HG03196 (cell line): Measurements from ENCODE around the gene ATAD3A.
A peak's percentile ranks its signal among the peaks of the same experiment; 100 is the strongest.
"Not testable (repeated sequence)": the region's sequence is repeated elsewhere in the genome, so short reads cannot be mapped to it uniquely, and the experiment has no call there.

Experiments used
- ATAC-seq: cut with Tn5 transposase; IDR thresholded peaks from one replicate; pipeline ENCODE4 v1.9.1; 2021; ENCODE audit not compliant: unreplicated experiment

Gene ATAD3A

DNA sequence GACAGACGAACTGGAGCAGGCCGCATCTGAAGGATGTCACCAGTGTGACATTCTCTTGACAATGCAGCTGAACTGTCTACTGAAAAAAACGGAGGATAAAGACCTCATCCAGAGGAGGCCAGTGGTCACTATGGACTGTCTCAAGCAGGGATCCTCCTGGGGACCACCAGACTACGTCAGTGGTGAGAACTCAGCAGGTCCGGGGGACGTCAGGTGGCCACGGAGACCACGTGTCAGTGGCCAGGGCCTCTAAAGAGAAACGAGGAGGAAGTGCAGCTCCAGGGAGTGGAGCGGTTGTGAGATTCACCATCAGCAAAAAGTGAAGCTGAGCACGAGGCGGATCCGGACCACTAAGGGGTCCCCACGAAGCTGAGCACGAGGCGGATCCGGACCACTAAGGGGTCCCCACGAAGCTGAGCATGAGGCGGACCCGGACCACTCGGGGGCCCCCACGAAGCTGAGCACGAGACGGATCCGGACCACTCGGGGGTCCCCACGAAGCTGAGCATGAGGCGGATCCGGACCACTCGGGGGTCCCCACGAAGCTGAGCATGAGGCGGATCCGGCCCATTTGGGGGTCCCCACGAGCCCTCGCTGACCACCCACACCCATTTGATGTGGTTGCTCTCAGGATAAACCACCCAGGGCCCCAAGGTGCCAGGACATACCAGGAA is 42.0 kb downstream of the ATAD3A start:
- no peak for ATAC-seq

DNA sequence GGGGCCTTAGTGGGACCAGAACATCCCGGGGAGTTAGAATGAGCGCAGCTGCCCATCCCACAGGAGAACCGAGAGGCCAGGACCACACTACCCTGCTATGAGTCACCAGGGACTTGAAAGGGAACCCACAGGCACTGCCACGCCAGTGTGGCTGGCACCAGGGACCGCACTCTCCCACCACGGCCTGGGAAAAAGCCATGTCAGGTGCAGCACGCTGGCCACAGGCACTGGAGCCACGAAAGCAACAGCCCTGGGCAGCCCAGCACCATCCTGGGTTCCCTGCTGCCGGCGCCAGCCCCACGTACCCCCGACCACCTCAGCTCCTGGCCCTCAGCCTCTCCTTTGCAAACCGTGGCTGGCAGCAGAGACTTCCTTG is 42.6 kb downstream of the ATAD3A start:
- ATAC-seq: no peak

DNA sequence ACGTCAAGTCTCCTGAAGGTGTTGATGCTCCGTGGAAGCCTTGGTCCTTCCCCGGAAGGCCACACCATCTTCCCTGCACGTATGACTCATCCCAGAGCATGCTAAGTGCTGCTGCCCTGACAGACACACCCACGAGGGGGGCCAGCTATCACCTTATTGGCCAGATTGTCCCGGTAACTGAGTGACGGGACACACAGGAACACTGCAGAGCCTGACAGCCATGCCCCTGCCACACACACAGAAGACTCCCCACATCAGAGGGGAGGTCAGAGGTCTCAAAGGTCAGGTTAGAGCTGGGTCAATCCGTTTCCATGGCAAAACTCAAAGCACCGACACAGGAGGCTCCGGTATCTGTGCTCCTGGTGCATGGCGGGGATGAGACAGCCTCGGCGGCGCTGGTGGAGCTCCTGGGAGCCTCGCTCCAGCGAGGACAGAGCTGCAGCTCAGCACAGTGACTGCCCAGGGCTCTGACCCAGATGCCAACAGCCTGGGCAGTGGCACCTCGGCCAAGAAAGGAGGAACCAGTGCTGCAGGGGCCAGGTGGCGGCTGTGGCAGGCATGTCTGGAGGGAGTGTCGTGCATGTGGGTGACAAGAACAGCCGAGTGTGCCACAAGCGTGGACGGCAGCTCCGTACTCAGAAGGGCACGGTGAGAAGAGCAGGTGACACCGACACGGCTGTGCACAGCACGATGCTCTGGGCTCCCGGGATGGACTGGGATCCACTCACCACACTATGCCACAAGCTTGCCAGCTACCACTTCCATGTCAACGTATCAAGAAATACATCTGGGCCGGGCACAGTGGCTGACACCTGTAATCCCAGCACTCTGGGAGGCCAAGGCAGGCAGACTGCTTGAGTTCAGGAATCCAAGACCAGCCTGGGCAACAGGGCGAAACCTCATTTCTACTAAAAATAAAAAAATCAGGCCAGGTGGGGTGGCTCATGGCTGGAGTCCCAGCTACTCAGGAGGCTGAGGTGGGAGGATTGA is 43.3 kb downstream of the ATAD3A start:
- no peak for ATAC-seq

DNA sequence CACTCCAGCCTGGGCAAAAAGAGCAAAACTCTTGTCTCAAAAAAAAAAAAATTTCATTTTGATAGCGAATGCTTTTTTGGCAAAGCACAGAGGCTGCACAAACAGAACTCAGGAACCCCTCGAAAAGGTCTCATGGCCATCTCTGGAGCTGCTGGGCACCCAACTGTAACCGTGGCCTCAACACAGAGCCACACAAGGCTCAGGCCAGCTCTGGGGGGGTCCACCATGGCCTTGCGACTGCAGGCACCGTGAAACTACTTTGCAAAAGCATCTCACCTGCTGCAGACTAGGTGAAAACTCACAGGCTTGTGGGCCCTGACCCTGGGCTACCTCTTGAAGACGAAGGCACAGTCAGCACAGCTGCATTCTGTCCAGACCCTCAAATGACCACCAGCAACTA is 44.5 kb downstream of the ATAD3A start:
- no peak for ATAC-seq

DNA sequence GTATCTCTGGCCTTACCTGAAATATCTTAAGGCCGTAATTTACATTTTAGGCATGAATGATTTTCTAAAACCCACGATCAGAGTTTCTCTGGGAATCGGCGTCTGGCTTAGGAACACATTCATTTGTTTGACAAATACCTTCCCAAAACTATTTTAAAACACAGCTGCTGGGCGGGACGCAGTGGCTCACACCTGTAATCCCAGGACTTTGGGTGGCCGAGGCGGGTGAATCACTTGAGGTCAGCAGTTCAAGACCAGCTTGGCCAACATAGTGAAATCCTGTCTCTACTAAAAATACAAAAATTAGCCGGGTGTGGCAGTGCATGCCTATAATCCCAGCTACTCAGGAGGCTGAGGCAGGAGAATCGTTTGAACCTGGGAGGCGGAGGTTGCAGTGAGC is 45.0 kb downstream of the ATAD3A start:
- not testable (repeated sequence) for ATAC-seq

DNA sequence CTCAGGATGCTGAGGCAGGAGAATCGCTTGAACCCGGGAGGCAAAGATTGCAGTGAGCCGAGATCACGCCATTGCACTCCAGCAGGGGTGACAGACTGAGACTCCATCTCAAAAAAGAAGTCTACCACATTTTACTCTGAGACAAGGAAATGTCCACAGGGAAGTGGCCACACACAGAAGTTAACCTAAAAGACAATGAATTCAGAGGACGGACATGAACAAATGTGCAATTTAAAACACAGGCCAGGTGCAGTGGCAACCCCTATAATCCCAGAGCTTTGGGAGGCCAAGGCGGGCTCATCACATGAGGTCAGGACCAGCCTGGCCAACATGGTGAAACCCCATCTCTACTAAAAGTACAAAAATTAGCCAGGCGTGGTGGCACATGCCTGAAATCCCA is 45.7 kb downstream of the ATAD3A start:
- ATAC-seq: not testable (repeated sequence)

DNA sequence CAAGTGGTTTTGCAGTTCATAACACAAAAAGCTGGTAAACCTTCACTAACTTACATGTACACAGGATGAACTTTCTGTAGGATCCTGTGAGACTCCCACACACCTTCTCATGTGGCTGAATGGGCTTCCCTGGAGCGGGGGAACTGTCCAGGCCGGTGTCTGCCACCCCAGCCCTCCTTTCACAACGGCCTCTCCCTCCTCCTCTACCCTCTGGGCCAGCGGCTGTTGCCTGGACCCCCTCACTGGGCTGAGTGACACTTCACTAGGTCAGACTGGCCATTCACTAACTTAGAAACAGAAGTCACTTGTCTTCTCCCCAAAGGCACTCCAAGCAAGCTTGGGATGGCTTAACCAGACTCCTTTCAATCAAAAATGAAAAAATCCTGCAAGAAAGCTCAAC is 46.6 kb downstream of the ATAD3A start:
- no peak for ATAC-seq

DNA sequence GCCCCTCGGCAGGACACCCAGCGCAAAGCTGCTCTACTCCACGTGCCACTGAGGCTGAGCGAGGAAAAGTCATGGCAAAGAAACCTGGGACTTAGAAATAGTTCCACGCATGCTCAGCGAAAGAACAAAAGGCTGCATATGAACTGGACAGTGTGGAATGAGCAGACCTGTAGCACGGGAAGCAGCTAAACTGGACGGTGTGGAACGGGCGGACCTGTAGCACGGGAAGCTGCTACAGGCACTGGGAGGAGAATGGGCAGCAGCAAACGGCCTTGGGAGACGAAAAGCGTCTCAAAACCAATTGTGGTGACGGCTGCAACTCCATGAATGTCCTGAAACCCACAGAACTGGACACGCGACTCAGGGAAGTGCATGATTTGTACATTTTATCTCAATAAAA is 47.1 kb downstream of the ATAD3A start:
- ATAC-seq: no peak

DNA sequence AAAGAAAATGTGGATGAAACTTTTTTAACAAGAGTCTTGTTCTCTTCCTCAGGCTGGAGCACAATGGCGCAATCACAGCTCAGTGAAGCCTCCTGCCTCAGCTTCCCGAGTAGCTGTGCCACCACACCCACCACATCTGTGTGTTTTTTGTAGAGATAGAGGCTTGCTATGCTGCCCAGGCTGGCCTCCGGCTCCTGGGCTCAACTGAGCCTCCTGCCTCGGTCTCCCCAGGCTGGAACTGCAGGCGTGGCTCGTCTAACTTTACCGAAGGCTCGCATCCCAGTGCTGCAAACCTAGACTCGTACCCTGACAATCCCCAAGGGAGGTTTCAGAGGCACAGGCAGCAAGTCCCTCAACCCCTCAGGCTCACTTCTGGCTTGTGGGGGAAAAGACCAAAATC is 48.2 kb downstream of the ATAD3A start:
- no peak for ATAC-seq

DNA sequence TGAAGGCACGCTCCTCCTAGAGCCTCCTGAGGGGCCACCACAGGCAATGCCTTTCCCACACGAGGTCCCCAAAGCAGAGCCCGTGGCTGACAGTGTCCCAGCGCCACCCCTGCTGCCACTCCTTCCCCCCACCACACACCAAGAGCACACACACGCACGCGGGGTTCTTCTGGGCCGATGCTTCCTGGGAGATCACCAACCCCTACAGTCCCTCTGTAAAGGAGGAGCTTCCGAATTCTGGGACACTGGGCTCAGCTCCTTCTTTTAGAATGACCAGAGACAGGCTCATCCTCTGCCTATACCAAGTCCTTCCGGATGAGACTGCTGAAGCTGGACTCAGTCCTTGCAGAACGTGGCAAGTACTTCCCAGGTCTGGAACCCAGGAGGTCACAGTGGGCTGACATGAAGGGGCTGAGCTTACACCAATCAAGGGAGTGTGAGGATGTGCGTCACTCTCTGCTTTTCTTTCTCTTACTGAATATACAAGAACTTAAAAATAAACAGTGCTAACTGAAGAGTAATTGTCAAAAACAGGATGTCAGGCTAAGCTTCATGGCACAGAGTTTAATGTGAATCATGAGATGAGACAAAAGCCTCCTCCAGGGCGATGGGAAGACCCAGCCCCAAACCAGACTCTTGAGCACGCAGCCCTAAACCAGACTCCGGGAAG is 50.0 kb downstream of the ATAD3A start:
- ATAC-seq: no peak

DNA sequence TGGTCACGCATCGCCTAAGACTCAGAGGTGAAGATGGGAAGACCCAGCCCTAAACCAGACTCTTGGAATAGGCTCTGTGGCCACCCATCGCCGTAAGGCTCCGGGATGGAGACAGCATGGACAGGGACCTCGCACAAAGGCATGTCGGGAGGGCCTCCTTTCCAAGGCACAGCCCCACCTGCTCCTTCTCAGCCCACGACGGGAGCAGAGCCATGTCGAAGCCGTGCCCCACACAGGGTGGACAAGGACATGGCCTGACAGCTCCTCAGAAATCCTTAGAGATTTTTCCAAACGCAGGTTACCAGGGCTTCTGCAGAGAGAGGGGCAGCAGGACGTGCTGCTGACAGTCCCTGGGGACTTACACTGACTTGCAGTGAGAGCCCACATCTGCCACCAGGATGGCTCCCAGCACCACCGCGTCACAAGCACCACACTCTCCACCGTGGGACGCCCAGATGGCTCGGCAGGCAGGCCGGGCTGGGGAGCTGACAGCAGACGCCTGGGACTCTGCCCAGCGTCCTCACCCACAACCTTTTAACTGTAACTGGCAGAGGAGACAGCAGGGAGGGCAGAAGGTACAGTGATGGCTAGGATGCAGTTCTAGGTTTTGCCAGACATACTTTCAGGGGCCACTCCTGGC is 50.7 kb downstream of the ATAD3A start:
- ATAC-seq: no peak

DNA sequence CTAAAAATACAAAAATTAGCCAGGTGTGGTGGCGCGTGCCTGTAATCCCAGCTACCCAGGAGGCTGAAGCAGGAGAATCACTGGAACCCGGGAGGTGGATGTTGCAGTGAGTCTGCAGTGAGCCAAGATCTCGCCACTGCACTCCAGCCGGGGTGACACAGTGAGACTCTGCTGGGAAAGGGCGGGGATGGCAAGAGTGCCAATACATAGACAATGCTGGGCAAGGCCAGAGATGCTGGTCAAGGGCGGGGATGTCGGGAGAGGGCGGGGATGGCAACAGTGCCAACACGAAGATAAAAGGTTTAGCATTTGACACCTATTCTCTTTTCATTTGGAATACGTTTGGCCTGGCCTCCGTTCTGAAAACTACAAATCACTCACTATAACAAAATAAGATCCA is 51.7 kb downstream of the ATAD3A start:
- ATAC-seq: no peak

DNA sequence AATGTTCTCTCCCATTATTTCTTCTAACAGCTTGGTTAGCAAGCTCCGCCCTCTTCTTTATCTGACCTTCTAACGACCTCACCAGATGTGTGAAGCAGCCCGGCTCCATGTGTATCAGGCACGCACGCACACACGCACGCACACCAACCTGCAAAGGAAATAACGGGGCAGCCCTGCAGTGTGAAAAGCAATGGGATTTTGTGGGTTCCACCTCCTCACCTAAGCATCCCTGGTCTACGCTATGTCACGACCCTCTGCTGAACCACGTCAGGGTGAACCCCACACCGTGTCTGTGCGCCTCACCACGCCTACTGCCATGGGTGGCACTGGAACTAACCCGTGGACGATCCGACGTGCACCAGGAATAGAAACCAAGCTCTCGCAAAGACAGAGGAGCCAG is 52.3 kb downstream of the ATAD3A start:
- ATAC-seq: no peak

DNA sequence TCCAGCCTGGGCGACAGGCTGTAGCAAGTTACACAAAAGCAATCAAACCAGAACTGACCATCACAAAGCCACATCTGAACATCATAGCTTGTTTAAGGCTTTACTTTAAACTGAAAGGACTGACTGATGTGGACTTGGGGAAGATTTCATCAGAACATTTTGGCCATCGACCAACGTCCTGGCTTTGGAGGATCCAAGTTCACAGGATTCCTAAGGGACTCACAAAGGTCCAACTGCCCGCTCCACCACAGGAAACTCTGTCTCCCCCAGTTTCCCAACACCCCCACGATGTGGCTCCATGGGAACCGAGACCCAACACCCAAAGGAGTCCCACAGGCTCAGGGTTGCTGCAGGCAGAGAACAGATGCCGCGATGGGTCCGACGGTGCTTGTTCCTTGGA is 53.4 kb downstream of the ATAD3A start:
- ATAC-seq: no peak

DNA sequence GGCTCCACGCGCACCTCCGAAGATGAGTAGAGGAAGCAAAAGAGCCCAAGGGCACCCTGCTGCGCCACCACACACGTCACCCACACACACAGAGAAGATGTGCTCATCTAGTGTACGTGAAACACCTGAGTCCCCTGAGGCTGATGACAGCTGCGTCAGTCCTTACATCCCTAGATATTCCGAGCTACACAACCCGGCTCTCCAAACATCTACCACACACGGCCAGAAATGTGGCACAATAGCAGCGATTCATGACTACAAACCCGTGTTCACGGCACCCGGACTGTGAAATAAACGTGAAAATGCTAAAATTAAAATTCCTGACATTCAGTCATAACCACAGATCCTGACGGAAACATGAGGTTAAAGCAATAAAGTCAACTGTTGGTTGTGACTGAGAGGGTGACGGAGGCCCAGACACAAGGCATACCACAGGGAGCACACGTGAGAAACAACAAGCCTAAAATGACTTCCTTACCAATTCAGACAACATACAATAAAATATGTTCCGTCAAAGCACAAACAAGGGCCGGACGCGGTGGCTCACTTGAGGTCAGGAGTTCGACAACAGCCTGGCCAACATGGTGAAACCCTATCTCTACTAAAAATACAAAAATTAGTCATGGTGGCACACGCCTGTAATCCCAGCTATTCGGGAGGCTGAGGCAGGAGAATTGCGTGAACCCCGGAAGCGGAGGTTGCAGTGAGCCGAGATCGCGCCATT is 55.4 kb downstream of the ATAD3A start:
- no peak for ATAC-seq

DNA sequence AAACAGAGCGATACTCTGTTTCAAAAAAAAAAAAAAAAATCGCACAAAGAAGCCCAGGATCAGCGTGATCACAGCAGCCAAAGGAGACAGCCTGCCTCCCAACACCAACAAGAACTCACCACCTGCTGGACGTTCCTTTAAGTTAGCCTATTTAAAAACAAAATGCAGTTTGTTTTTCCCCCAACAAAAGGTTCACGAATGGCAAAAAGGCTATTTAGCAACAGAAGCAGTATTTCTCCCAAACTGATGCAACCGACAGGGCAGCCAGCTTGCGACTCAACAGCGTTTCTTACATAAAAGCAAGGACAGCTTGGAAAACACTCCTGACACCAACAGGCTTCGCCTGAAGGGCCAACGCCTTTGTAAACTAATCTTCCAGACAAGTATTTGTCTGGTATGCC is 55.9 kb downstream of the ATAD3A start:
- no peak for ATAC-seq

DNA sequence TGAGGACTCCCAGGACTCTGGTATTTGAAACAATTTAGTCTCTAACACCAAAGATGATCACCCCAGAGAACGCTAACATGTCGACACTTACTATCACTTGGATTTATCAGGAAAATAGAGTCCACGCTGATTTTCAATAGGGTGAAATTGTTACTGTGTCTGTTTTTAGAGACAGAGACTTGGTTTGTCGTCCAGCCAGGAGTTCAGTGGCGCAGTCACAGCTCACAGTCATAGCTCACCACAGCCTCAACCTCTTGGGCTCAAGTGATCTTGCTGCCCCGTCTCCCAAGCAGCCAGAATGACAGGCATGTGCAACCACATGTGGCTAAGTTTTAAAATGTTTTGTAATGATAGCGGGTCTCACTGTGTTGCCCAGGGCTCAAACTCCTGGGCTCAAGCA is 57.4 kb downstream of the ATAD3A start:
- ATAC-seq: no peak

DNA sequence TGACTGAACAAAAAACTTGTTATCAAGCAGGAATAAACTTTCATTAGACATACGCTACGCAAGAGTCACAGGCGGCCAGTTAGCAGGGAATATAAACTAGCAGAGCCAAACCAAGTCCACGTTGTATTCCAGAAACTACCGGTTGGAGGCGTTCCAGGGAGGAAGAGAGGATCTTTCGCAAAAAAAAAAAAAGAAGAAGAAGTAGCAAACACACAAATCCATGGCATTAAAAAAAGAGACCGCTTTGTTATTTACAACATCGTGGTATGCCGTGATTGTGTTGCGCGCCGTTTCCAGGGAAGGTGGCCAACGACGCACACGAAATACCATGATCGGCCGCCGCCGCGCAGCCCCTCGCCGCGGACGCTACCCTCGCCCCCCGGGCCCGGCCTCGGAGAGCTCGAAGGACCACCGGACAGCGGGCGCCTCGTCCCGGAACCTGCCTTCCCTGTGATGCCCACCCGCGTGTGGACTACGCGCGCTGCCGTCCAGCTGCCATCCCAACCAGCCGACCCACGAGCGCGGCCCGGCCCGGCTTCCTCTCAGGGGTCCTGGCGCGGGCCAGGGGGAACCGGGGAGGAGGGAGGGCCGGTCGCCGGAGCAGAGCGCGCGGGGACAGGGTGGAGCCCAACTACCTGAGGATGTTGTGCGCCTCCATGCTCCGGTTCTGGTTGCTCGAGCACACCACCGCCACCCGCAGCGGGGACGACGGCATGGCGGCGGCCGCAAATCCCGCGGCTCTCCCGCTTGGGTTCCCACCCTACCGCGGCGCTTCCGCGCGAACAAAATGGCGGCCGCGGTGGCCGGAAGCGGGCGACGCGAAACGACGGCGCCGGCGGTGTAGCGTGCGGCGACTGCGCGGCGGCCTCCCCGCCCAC is 62.1 kb downstream of the ATAD3A start:
- peak; percentile 52 for ATAC-seq

DNA sequence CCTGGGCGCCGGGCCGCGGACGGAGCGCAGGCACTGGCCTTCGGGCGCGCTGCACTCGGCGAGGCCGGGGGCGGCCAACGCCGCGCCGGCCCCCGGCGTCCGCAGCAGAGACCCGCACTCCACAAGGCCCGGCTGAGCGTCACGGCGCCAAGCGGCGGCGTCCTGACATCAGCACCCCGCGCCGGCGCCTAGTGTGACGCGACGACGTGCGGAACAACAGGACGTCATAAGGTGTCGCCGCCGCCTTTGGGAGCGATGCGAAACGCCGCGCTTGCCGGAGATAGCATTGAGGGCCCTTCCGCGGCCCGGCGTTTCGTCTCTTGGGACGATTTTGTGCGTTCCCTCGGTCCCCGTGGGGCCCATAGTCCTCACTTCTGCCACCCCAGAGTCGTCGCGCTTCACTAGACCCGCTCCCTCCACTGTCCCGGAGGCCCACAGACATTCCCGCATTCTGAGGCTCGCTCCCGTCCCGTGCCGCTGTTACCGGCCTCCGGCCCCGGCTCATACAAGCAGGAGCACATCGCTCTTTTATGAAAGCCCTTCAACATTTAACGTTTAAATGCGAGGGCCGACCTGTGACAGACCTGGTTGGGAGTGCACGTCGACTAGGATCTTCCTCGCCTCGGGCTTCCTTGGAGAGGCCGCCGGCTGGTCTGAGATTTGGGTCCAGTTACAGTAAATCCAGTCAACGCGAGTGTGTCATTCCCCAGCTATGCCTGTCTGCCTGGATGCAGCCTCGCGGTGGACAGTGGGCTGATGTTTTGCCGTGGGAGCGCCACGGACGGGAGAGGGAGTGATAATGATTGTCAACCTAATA is 63.0 kb downstream of the ATAD3A start, which contains the start of gene SSU72:
SSU72 (minus strand) TSS at position 143 of the 817 bp plus-strand sequence. CDS start 306 bp downstream, outside the sequence.
- ATAC-seq: peak; percentile 80
